Keratinocyte (primary cell): ENCODE measurements around the gene AKT1. TPM values are rescaled to one million over a fixed set of nuclear protein-coding genes. Genes with fewer than 3 reads are reported as not detected.
A peak's percentile ranks its signal among the peaks of the same experiment; 100 is the strongest.

Experiments
- DNase-seq: peaks from one replicate; pipeline ENCODE4 v3.0.0-alpha.2; 2011; ENCODE audit warnings: low read depth, missing footprints, low spot score
- FAIRE-seq: peaks from 2 replicates; lab custom pipeline; 2011; peaks lifted over from hg19 to GRCh38; lab: Jason Lieb, UNC
- H2AFZ ChIP-seq: 2 replicates; pipeline ENCODE4 v1.6.0; 2012; ENCODE audit warnings: low read length, control low read depth, inconsistent platforms; ENCODE audit not compliant: control insufficient read depth
- H3K27ac ChIP-seq: 2 replicates; pipeline ENCODE4 v1.5.1; 2011; ENCODE audit warnings: low read length; ENCODE audit not compliant: control insufficient read depth, insufficient read depth
- H3K27me3 ChIP-seq: 3 replicates; pipeline ENCODE4 v1.6.0; 2011; ENCODE audit warnings: low read length; ENCODE audit not compliant: control insufficient read depth, insufficient read depth; ENCODE audit errors: extremely low read depth
- H3K36me3 ChIP-seq, 2 experiments: 2 replicates in 1 of 2; 3 replicates in 1 of 2; pipeline ENCODE4 v1.5.1; 2011; ENCODE audit warnings: low read length in 2 of 2, mild to moderate bottlenecking in 1 of 2; ENCODE audit not compliant: control insufficient read depth in 2 of 2, insufficient read depth in 2 of 2; ENCODE audit errors: extremely low read depth in 1 of 2
- H3K4me1 ChIP-seq: 3 replicates; pipeline ENCODE4 v1.5.1; 2011; ENCODE audit warnings: low read length; ENCODE audit not compliant: control insufficient read depth, insufficient read depth; ENCODE audit errors: extremely low read depth
- H3K4me2 ChIP-seq: 3 replicates; pipeline ENCODE4 v1.6.0; 2011; ENCODE audit warnings: low read depth, low read length; ENCODE audit not compliant: control insufficient read depth, insufficient read depth; ENCODE audit errors: extremely low read depth
- H3K4me3 ChIP-seq, 3 experiments: fragments of 200-600 bp in 1 of 3; sonication (generic) in 1 of 3; 2 replicates in 2 of 3; 3 replicates in 1 of 3; pipeline ENCODE4 v1.5.1; 2011 to 2016; ENCODE audit warnings: low read length in 3 of 3, mild to moderate bottlenecking in 3 of 3, control low read depth in 2 of 3, inconsistent platforms in 1 of 3, low read depth in 1 of 3, mixed read lengths in 1 of 3, mixed run types in 1 of 3, moderate library complexity in 1 of 3; ENCODE audit not compliant: control insufficient read depth in 2 of 3, insufficient read depth in 2 of 3; ENCODE audit errors: extremely low read depth in 1 of 3
- H3K79me2 ChIP-seq: 2 replicates; pipeline ENCODE4 v1.6.0; 2012; ENCODE audit warnings: low read length; ENCODE audit not compliant: control insufficient read depth, insufficient read depth
- H3K9ac ChIP-seq: 3 replicates; pipeline ENCODE4 v1.6.0; 2011; ENCODE audit warnings: low read length; ENCODE audit not compliant: control insufficient read depth, insufficient read depth; ENCODE audit errors: extremely low read depth
- H3K9me1 ChIP-seq: 3 replicates; pipeline ENCODE4 v1.6.0; 2011; ENCODE audit warnings: low read length; ENCODE audit not compliant: control insufficient read depth, insufficient read depth; ENCODE audit errors: extremely low read depth
- H3K9me3 ChIP-seq: 2 replicates; pipeline ENCODE4 v1.5.1; 2012; ENCODE audit warnings: low read depth, low read length; ENCODE audit not compliant: control insufficient read depth
- H4K20me1 ChIP-seq: 3 replicates; pipeline ENCODE4 v1.6.0; 2011; ENCODE audit warnings: low read length; ENCODE audit not compliant: control insufficient read depth, insufficient read depth; ENCODE audit errors: extremely low read depth
- EZH2 ChIP-seq: IDR thresholded peaks from one replicate; pipeline ENCODE4 v1.6.1; 2012; ENCODE audit warnings: inconsistent platforms, mild to moderate bottlenecking, low read length, moderate library complexity
- dilution Hi-C: fragments of 300-500 bp; cut with MboI; formaldehyde crosslinking; loops from one replicate; pipeline ENCODE4 v1.7.0; 2020; ENCODE audit warnings: low sequenced_read_pairs; ENCODE audit not compliant: extremely low pct_ligation_motif_present
- polyA plus RNA-seq, 5 experiments: library from polyadenylated mRNA; depleted of rRNA in 3 of 5; stranded (reverse) in 3 of 5; stranded (forward) in 1 of 5; unstranded in 1 of 5; fragments of >200 nt; gene quantifications; 1 replicate in 1 of 5; 2 replicates in 3 of 5; 3 replicates in 1 of 5; pipeline versions ENCODE4 v1.2.1 to v1.2.3, GENCODE V29; 2011 to 2012; ENCODE audit warnings: missing spikeins in 2 of 5, low read depth in 1 of 5, low replicate concordance in 1 of 5
- TF ChIP-seq, protein P1 (sequence below), 3 experiments: IDR thresholded peaks in 1 of 3; conservative IDR thresholded peaks in 1 of 3; optimal IDR thresholded peaks in 1 of 3; 2 replicates in 2 of 3; 3 replicates in 1 of 3; pipeline versions ENCODE3 to v1.5.1; 2011; ENCODE audit warnings: low read length in 3 of 3, mild to moderate bottlenecking in 3 of 3, moderate library complexity in 2 of 3, control low read depth in 1 of 3, inconsistent platforms in 1 of 3; ENCODE audit not compliant: insufficient read depth in 2 of 3; ENCODE audit errors: extremely low read depth in 1 of 3

The AKT1 gene
- polyA plus RNA-seq, 1 donor (not counting 4 experiments of a cell fraction or from before 2014, with no cell fraction given) = 82.3 TPM

DNA sequence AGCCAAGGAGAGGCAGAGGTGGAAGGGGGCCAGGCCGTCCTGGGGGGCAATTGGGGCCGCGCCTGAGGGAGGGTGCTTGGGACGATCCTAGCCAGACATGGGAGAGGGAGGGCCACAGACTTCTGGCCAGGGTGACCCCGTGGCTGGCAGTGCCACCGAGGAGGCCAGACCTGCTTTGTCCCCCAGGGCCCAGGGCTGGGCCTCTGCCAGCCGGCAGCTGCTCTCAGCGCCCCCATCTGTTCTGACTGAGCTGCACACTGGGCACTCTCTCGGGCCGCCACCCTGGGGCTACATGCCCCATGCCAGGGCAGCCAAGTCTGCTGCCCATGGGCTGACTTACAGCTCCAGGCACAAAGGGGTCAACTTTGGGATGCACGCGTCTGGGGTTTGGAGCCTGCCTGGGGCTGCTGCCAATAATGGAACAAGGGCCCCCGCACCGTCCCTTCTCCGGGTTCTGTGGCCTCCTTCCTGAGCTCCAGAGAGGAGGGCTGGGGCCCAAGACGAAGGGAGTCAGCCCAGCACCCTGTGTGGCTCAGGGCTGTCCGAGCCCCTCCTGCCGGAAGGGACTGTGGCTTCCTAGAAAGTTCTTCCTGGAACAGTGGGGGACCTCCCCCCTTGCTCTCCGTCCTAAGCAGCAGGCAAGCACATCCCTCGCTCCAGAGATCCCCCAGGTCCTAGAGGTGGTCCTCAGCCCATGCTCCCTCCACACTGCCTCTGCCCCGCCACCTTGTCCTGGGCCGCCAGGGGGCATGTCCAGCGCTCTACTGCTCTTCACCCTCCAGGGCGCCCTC lies 70.4 kb downstream of the AKT1 start:
- no peaks in the 10 kb centered on the region for H3K9me3 ChIP-seq
- H3K9me1 ChIP-seq = no peaks in the 10 kb centered on the region
- H3K27ac ChIP-seq = no peak overlapping the region
- no peak overlapping the region for H3K9ac ChIP-seq
- peak overlapping the region; percentile 16 for H3K4me2 ChIP-seq
- H3K79me2 ChIP-seq = no peaks in the 10 kb centered on the region
- H4K20me1 ChIP-seq = peaks cover 3% of the 10 kb centered on the region
- peak overlapping the region in 1 of 3 experiments; percentile 34 for H3K4me3 ChIP-seq
- DNase-seq (no peak), FAIRE-seq (no peak)
- H3K27me3 ChIP-seq = peaks cover 5% of the 10 kb centered on the region
- dilution Hi-C loops = no loop called here
- TF ChIP-seq EZH2 = no peak
- TF ChIP-seq, protein P1, sequence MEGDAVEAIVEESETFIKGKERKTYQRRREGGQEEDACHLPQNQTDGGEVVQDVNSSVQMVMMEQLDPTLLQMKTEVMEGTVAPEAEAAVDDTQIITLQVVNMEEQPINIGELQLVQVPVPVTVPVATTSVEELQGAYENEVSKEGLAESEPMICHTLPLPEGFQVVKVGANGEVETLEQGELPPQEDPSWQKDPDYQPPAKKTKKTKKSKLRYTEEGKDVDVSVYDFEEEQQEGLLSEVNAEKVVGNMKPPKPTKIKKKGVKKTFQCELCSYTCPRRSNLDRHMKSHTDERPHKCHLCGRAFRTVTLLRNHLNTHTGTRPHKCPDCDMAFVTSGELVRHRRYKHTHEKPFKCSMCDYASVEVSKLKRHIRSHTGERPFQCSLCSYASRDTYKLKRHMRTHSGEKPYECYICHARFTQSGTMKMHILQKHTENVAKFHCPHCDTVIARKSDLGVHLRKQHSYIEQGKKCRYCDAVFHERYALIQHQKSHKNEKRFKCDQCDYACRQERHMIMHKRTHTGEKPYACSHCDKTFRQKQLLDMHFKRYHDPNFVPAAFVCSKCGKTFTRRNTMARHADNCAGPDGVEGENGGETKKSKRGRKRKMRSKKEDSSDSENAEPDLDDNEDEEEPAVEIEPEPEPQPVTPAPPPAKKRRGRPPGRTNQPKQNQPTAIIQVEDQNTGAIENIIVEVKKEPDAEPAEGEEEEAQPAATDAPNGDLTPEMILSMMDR (optimal IDR thresholded peaks at IDR 0.05 in 1 of 3, IDR thresholded peaks at IDR 0.05 in 1 of 3, conservative IDR thresholded peaks at IDR 0.05 in 1 of 3; ENCODE audit: extremely low read depth in 1 of 3, insufficient read depth in 2 of 3, low read length in 3 of 3) = peak in 2 of 3 experiments; percentile 15 to 16
- peaks cover 0 to 4% of the 10 kb centered on the region in 2 experiments for H3K36me3 ChIP-seq
- peaks cover 6% of the 10 kb centered on the region for H3K4me1 ChIP-seq
- no peak overlapping the region for H2AFZ ChIP-seq

DNA sequence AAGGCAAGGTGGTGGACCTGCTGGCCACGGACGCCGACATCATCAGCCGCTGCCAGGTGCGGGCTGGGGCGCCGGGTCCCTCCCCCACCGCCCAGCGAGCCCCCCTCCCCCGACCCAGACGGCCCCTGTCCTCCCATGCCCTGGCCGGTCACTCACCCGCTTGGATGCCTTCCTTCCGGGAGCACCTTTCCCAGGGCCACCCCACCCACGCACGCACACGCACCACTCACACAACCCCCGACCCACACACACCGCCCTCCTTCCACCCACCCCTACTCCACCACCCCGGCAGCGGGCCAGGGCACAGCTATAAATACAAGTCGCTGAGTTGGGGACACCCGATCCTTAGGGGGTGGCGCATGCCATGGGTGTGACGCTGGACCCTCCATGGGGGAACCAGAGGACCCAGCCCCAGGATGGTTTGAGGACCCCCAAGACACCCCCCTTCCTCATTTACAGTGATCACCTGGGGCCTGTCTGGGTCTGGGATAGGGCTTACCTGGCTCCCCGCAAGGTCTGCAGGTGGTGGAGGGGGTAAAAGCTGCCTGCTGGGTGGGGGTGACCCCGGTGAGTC lies 71.1 kb downstream of the AKT1 start:
- Histone ChIP-seq H3K36me3 (peaks cover 0 to 6% of the 10 kb centered on the region in 2 experiments), H3K4me1 (peaks cover 6% of the 10 kb centered on the region), H3K4me3 (peak overlapping the region in 2 of 3 experiments; percentile 34 to 46), H3K9me3 (no peaks in the 10 kb centered on the region), H3K27ac (no peak overlapping the region), H3K79me2 (no peaks in the 10 kb centered on the region), H3K27me3 (peaks cover 5% of the 10 kb centered on the region), H4K20me1 (peaks cover 7% of the 10 kb centered on the region), H3K4me2 (peak overlapping the region; percentile 56), H3K9ac (no peak overlapping the region), H2AFZ (no peak overlapping the region), H3K9me1 (no peaks in the 10 kb centered on the region)
- TF ChIP-seq EZH2 = no peak
- TF ChIP-seq, protein P1 (optimal IDR thresholded peaks at IDR 0.05 in 1 of 3, IDR thresholded peaks at IDR 0.05 in 1 of 3, conservative IDR thresholded peaks at IDR 0.05 in 1 of 3; ENCODE audit: extremely low read depth in 1 of 3, insufficient read depth in 2 of 3, low read length in 3 of 3) = no peak
- dilution Hi-C loops = no loop called here
- DNase-seq (no peak), FAIRE-seq (no peak)
